NCI-H1105 (cell line): ENCODE data around the gene OPRL1.
A peak's percentile ranks its signal among the peaks of the same experiment; 100 is the strongest.
"Not testable (repeated sequence)": the region's sequence is repeated elsewhere in the genome, so short reads cannot be mapped to it uniquely, and the experiment has no call there.

Experiments used
- DNase-seq: peaks from one replicate; lab custom pipeline; 2025; lab: John Stamatoyannopoulos, UW

The OPRL1 gene

DNA sequence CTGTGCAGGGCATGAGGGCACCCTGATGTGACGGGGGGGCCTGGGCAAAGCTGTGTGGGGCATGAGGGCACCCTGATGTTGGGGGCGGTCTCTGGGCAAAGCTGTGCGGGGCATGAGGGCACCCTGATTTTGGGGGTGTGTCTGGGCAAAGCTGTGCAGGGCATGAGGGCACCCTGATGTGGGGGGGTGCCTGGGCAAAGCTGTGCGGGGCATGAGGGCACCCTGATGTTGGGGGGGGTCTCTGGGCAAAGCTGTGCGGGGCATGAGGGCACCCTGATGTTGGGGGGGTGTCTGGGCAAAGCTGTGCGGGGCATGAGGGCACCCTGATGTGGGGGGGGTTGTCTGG is 37.5 kb downstream of the OPRL1 start:
- not testable (repeated sequence) for DNase-seq

GRCh38 chr20:64119301-64119680 is 39.4 kb downstream of the OPRL1 start:
- no peak for DNase-seq

- no peak for DNase-seq
Measured at GRCh38 chr20:64119681-64120341, 39.9 kb downstream of the OPRL1 start.

DNA sequence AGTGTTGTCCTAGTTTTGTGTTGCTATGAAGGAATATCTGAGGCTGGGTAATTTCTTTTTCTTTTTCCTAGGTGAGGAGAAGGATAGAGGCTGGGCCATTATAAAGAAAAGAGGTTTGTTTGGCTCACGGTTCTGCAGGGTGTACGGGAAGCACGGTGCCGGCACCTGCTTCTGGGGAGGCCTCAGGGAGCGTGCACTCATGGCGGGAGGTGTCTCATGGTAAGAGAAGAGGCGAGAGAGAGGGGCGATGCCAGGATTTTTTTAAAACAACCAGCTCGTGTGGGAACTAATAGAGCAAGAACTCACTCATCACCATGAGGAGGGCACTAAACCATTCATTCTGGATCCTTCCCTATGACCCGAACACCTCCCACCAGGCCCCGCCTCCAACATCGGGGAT is 41.7 kb downstream of the OPRL1 start:
- no peak for DNase-seq

- DNase-seq: not testable (repeated sequence)
Measured at GRCh38 chr20:64122927-64123326, 43.0 kb downstream of the OPRL1 start.

DNA sequence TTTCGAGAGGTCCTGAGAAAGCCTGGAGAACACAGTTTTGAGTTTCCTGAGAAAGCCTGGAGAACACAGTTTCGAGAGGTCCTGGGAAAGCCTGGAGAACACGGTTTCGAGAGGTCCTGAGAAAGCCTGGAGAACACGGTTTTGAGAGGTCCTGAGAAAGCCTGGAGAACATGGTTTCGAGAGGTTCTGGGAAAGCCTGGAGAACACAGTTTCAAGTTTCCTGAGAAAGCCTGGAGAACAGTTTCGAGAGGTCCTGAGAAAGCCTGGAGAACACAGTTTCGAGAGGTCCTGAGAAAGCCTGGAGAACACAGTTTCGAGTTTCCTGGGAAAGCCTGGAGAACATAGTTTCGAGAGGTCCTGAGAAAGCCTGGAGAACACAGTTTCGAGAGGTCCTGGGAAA is 43.6 kb downstream of the OPRL1 start:
- DNase-seq: not testable (repeated sequence)

- no peak for DNase-seq
Measured at GRCh38 chr20:64129146-64129782, 49.4 kb downstream of the OPRL1 start.

DNA sequence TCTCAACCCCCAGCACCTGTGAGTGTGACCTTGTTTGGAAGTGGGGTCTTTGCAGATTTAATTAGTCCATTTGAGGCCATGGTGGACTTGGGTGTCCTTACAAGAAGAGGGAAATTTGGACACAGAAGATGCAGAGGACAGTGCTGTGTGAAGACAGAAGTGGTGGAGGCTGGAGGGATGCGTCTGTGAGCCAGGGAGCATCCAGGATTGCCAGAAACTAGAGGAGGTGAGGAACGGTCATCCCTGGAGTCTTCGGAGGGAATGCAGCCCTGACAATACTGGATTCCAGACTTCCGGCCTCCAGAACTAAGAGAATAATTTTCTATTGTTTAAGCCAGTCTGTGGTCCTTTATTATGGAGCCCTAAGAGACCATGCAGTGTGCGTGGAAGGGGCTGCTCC is 50.4 kb downstream of the OPRL1 start:
- no peak for DNase-seq

GRCh38 chr20:64130876-64131275 is 51.0 kb downstream of the OPRL1 start:
- DNase-seq: no peak

DNA sequence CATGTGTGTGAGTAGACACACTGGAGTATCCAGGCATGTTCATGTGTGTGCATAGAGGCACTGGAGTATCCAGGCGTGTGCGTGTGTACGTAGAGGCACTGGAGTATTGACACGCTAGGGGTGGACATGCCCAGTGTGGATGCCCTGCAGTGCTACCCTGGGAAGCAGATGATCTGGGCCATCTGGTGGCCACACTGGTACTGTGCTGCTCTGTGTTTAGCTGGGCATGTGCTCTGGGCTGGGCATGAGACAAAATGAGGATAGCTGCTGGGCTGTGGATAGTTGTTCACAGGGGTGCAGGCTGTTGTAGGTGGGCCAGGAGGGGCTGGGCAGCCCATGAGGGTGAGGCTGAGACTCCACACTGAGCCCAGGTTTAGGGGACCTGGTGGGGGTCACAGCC is 51.5 kb downstream of the OPRL1 start:
- no peak for DNase-seq

GRCh38 chr20:64133951-64134407 is 54.1 kb downstream of the OPRL1 start:
- no peak for DNase-seq

DNA sequence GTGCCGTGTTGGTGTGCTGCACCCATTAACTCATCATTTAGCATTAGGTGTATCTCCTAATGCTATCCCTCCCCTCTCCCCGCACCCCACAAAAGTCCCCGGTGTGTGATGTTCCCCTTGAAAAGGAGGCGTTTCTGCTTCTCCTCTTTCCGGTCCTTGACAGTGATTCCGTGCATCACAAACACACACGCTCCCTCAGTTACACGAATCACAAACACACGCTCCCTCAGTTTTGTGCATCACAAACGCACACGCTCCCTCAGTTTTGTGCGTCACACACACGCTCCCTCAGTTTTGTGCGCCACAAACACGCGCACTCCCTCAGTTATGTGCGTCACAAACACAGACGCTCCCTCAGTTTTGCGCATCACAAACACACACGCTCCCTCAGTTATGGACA is 54.9 kb downstream of the OPRL1 start:
- DNase-seq: not testable (repeated sequence)

- DNase-seq: no peak
Measured at GRCh38 chr20:64136004-64136710, 56.3 kb downstream of the OPRL1 start.

DNA sequence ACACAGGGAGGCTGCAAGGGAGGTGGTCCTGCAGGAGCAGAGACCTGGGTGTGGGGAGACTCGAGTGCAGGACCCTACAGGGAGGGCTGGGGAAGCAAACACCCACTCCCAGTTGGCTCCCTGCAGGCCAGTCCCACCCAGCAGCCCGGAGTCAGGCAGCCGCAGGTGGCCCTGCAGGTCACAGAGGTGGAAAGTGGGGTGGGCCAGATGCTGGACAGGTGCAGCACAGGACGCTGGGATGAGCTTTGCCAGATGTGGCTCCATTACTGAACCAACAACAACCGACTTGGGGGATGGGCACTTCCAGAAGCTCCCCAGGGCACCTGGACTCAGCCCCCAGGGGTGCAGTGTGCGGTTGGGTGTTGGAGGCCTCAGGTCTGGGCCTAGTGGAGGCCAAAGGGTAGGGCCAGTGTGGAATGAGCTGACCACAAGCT is 57.7 kb downstream of the OPRL1 start:
- no peak for DNase-seq

GRCh38 chr20:64138276-64138815 is 58.5 kb downstream of the OPRL1 start:
- DNase-seq: no peak

GRCh38 chr20:64139199-64140060 is 59.5 kb downstream of the OPRL1 start:
- no peak for DNase-seq

- DNase-seq: no peak
Measured at GRCh38 chr20:64140061-64140931, 60.4 kb downstream of the OPRL1 start.

DNA sequence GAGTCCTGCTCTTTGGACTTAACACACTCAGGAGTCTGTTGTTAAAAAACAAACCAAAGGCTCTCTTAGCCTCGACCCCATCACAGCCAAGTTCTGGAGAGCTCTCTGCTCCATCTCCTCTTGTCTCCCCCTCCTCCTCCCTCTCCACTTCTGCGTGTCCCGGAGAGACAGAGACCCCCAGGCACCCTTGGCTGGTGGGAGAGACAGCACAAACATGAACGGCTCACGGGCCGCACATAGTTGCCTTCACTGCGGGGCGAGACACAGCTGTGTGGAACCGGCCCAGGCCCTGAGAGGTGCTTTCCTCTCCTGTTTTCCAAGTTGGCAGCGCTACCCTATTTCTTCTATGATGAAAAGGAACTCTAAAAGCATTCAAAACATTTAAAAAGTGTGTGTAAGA is 61.1 kb downstream of the OPRL1 start:
- DNase-seq: no peak

DNA sequence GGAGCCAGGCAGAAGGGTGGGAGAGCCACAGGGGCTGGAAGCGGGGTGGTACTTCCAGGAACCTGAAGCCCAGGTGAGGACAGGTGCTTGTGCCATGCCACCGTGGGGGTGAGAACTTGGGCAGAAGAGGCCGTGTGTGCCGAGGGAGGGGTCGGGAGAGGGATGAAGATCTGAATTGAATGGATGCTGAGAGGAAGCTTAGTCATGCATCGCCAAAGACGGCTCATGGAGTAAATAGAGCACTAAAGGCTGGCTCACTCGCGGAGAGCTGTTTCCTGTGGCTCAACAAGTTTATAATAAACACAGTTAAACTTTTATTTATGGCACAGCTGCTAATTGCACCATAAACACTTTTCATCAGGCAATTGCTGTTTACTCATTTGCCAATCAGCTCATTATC is 62.7 kb downstream of the OPRL1 start:
- peak; percentile 37 for DNase-seq

DNA sequence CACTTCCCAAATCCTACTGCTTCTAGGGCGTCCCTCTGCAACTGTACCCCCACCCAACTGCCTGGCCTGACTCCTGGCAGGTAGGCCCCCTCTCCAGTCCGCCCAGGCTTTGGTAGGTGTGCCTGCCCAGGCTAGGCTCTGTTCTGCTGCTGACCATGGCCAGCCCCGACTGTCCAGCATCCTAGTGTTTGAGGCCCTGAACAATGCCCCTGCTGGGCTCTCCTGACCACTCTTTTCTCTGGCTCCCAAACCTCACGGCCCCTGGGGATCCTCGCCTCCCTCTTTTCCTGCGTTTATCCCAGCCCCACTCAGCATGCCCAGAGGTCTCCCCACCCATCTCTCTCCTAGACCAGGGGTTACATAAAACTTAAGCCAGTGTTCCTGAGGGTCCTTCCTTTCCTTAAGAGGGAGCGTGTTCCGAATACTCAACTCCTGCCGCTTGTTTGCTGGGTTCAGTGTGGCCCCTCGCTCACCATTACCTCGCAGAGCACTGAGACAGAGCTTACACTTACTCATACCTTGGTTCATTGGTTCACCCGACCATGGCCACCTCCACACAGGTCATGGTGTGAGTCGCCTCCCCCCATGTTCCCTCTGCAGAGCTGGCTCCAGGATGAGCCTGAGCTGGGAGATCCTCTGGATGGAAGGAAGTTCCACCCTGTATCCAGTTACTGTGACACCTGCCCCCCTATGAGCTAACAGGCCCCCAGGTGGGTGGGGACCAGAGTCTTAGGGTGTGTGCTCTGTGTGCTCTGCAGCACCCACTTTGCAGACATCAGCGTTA is 63.3 kb downstream of the OPRL1 start:
- DNase-seq: no peak
